Vagina (tissue), 2 donors: ENCODE data around the gene NPS.

Experiments
- CTCF ChIP-seq, 3 experiments: fragments of 450-650 bp in 2 of 3; fragments of 200-600 bp in 1 of 3; sonication (generic) in 1 of 3; IDR thresholded peaks; one replicate each; pipeline ENCODE4 v1.5.1; 2017 to 2019; ENCODE audit warnings: antibody characterized with exemption in 3 of 3, mild to moderate bottlenecking in 2 of 3, moderate library complexity in 2 of 3
- POLR2A ChIP-seq, 2 donors: fragments of 450-650 bp; IDR thresholded peaks; one replicate each; pipeline ENCODE4 v1.6.1; 2017; ENCODE audit warnings: antibody characterized with exemption in 2 of 2, mild to moderate bottlenecking in 2 of 2, moderate library complexity in 2 of 2
- POLR2AphosphoS5 ChIP-seq, 2 donors: sonication (generic); formaldehyde crosslinking; IDR thresholded peaks; one replicate each; pipeline ENCODE4 v1.9.0; 2017; ENCODE audit warnings: antibody characterized with exemption in 2 of 2, mild to moderate bottlenecking in 2 of 2, low read depth in 1 of 2; ENCODE audit not compliant: insufficient read depth in 1 of 2

DNA sequence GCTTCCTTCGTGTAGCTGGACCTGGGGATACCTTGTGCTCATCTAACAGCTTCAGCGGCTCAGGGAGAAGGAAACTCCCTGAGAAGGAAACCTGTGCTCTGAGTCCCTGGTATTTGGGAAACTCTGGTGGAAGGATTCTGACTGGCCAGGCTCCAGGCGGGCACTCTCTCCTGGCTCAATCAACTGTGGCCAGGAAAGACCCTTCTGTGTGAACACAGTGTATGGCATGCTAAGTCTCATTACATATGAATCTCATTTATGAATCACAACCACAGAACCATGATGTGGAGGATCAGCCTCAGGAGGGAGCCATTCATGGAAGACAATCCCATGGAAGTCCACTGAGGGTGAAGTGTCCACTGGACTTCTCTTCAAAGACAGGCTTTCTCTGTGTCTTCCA lies 20.9 kb downstream of the NPS start:
- TF ChIP-seq CTCF (IDR thresholded peaks at IDR 0.05) (no peak), POLR2A (IDR thresholded peaks at IDR 0.05) (no peak), POLR2AphosphoS5 (IDR thresholded peaks at IDR 0.05; ENCODE audit: insufficient read depth in 1 of 2, low read depth in 1 of 2) (no peak)
